BJ (cell line): Measurements from ENCODE around the gene ST3GAL2. TPM values are rescaled to one million over a fixed set of nuclear protein-coding genes. Genes with fewer than 3 reads are reported as not detected.
"Not testable (repeated sequence)": the region's sequence is repeated elsewhere in the genome, so short reads cannot be mapped to it uniquely, and the experiment has no call there.

Source experiments
- CTCF ChIA-PET: fragments of 350-600 bp; formaldehyde crosslinking; extraction: SDS; loops from one replicate; lab custom pipeline; 2021; ENCODE audit warnings: antibody characterized with exemption, inconsistent platforms; lab: Yijun Ruan, JAX
- POLR2A ChIA-PET: fragments of 300-600 bp; sonication (Branson Sonifier 250); formaldehyde crosslinking; extraction: SDS; loops from one replicate; lab custom pipeline; 2021; ENCODE audit warnings: antibody characterized with exemption; lab: Charles Lee
- DNase-seq: peaks from one replicate; pipeline ENCODE4 v3.0.0-alpha.2; 2011; ENCODE audit warnings: low read depth
- H3K27me3 ChIP-seq: 2 replicates; pipeline ENCODE4 v1.6.0; 2011; ENCODE audit warnings: low read length; ENCODE audit not compliant: control insufficient read depth, insufficient read depth
- H3K36me3 ChIP-seq: 2 replicates; pipeline ENCODE4 v1.5.1; 2011; ENCODE audit warnings: low read length; ENCODE audit not compliant: control insufficient read depth, insufficient read depth
- H3K4me3 ChIP-seq: 2 replicates; pipeline ENCODE4 v1.5.1; 2011; ENCODE audit warnings: low read depth, mild to moderate bottlenecking, control low read depth, low read length
- CTCF ChIP-seq: IDR thresholded peaks from 2 replicates; pipeline ENCODE4 v1.5.1; 2011; ENCODE audit warnings: low read depth, mild to moderate bottlenecking, control low read depth, inconsistent platforms, low read length, moderate library complexity; ENCODE audit not compliant: insufficient read depth
- polyA plus RNA-seq: library from polyadenylated mRNA; depleted of rRNA; stranded (reverse); fragments of >200 nt; gene quantifications from 2 replicates; pipeline ENCODE4 v1.2.3, GENCODE V29; 2011

Gene ST3GAL2
- polyA plus RNA-seq, 1 experiment = 24.7 TPM

GRCh38 chr16:70453892-70454221 lies 15.0 kb upstream of the ST3GAL2 start:
- ChIA-PET CTCF (interaction anchor here (0.6 to 1.5 kb wide), 6 partner anchors 8 to 128 kb away, joined by 3 to 4 read pairs (median 3); no protein-coding TSS in a partner anchor), POLR2A (interaction anchor here (0.6 to 0.7 kb wide), 3 partner anchors 105 to 1209 kb away, joined by 3 to 19 read pairs (median 15); no protein-coding TSS in a partner anchor)
- peak overlapping the region; percentile 71 for H3K4me3 ChIP-seq
- no peaks in the 10 kb centered on the region for H3K27me3 ChIP-seq
- H3K36me3 ChIP-seq = no peaks in the 10 kb centered on the region
- TF ChIP-seq CTCF = no peak
- no peak for DNase-seq

GRCh38 chr16:70453117-70453891 lies 14.4 kb upstream of the ST3GAL2 start:
- CTCF ChIA-PET = interaction anchor here (0.6 to 1.5 kb wide), 7 partner anchors 8 to 127 kb away, joined by 3 to 4 read pairs (median 3); no protein-coding TSS in a partner anchor
- no peak for DNase-seq
- no peak for TF ChIP-seq CTCF
- Histone ChIP-seq H3K36me3 (no peaks in the 10 kb centered on the region), H3K27me3 (no peaks in the 10 kb centered on the region), H3K4me3 (peak overlapping the region; percentile 71; the same call in 1 of the 2 replicates)
- POLR2A ChIA-PET = interaction anchor here (0.7 kb wide), 2 partner anchors 104 to 1209 kb away, joined by 15 to 19 read pairs; no protein-coding TSS in a partner anchor

GRCh38 chr16:70451004-70451340 lies 12.1 kb upstream of the ST3GAL2 start:
- DNase-seq, H3K27me3 ChIP-seq, POLR2A ChIA-PET, H3K36me3 ChIP-seq: not testable (repeated sequence)
- H3K4me3 ChIP-seq = 0 out of 2 replicates have a peak overlapping the region, but pooled peaks have one; percentile 8
- CTCF ChIA-PET = interaction anchor here (1.9 kb wide), 1 partner anchor 11 kb away, joined by 4 read pairs; the partner anchor contains the start of gene ST3GAL2

- H3K36me3 ChIP-seq, H3K27me3 ChIP-seq, DNase-seq, POLR2A ChIA-PET: not testable (repeated sequence)
- H3K4me3 ChIP-seq = 0 out of 2 replicates have a peak overlapping the region, but pooled peaks have one; percentile 8
- CTCF ChIA-PET = interaction anchor here (1.9 kb wide), 1 partner anchor 11 kb away, joined by 4 read pairs; the partner anchor contains the start of gene ST3GAL2
Measured at GRCh38 chr16:70450142-70451003, 11.5 kb upstream of the ST3GAL2 start.

- DNase-seq = no peak
- Histone ChIP-seq H3K4me3 (no peak overlapping the region), H3K36me3 (no peaks in the 10 kb centered on the region), H3K27me3 (no peaks in the 10 kb centered on the region)
- ChIA-PET POLR2A (no interaction called here), CTCF (no interaction called here)
- TF ChIP-seq CTCF = no peak
Measured at GRCh38 chr16:70448075-70448474, 9.2 kb upstream of the ST3GAL2 start.
